A549 (cell line): Measurements from ENCODE around the gene LRRC7. TPM values are rescaled to one million over a fixed set of nuclear protein-coding genes. Genes with fewer than 3 reads are reported as not detected.

ENCODE experiments used
- ATAC-seq, 2 experiments: fragments of 200-7000 bp in 1 of 2; fragments of >200 bp in 1 of 2; cut with Nextera tagmentation in 1 of 2; cut with Tn5 transposase in 1 of 2; 3 replicates each; pipeline versions ENCODE4 v1.8.0 to v1.9.1; 2018 to 2020; ENCODE audit warnings: mild to moderate bottlenecking in 1 of 2, moderate library complexity in 1 of 2
- CTCF ChIA-PET: fragments of 300-600 bp; sonication (Branson Sonifier 250); formaldehyde crosslinking; extraction: SDS; loops from one replicate; lab custom pipeline; 2021; ENCODE audit warnings: antibody characterized with exemption, inconsistent platforms; lab: Yijun Ruan, JAX
- POLR2A ChIA-PET: fragments of 350-600 bp; formaldehyde crosslinking; extraction: SDS; loops from one replicate; lab custom pipeline; 2021; ENCODE audit warnings: antibody characterized with exemption, inconsistent platforms; lab: Yijun Ruan, JAX
- DNase-seq, 2 experiments: peaks; one replicate each; pipeline versions ENCODE4 v3.0.0 to v3.0.0-alpha.2; 2011 to 2016; ENCODE audit warnings: low read depth in 1 of 2, low spot score in 1 of 2
- FAIRE-seq: peaks from 2 replicates; lab custom pipeline; 2011; peaks lifted over from hg19 to GRCh38; lab: Jason Lieb, UNC
- H3K27ac ChIP-seq, 2 experiments: fragments of >200 bp; sonication (Bioruptor Twin); formaldehyde crosslinking; 3 replicates each; pipeline ENCODE4 v1.5.1; 2016 to 2017
- H3K4me1 ChIP-seq: fragments of >200 bp; sonication (Bioruptor Twin); formaldehyde crosslinking; 3 replicates; pipeline ENCODE4 v1.6.1; 2016
- H3K4me2 ChIP-seq: fragments of >200 bp; sonication (Bioruptor Twin); formaldehyde crosslinking; 3 replicates; pipeline ENCODE4 v1.6.1; 2016
- H3K4me3 ChIP-seq: fragments of >200 bp; sonication (Bioruptor Twin); formaldehyde crosslinking; 3 replicates; pipeline ENCODE4 v1.5.1; 2016
- H3K9me3 ChIP-seq: fragments of >200 bp; sonication (Bioruptor Twin); formaldehyde crosslinking; 3 replicates; pipeline ENCODE4 v1.6.1; 2016
- BCL3 ChIP-seq: fragments of >200 bp; sonication (Bioruptor Twin); formaldehyde crosslinking; IDR thresholded peaks from 3 replicates; pipeline ENCODE4 v1.6.1; 2016
- CBX2 ChIP-seq: fragments of 200-600 bp; sonication (generic); IDR thresholded peaks from 2 replicates; pipeline ENCODE4 v1.6.1; 2016; ENCODE audit warnings: low read depth, mild to moderate bottlenecking, borderline replicate concordance
- CTCF ChIP-seq: fragments of >200 bp; sonication (Bioruptor Twin); formaldehyde crosslinking; IDR thresholded peaks from 3 replicates; pipeline ENCODE4 v1.5.1; 2016
- E2F6 ChIP-seq: IDR thresholded peaks from 2 replicates; pipeline ENCODE4 v1.6.1; 2012; ENCODE audit warnings: low read depth, borderline replicate concordance
- EHF ChIP-seq: fragments of 250-450 bp; sonication (Bioruptor Pico); IDR thresholded peaks from 2 replicates; pipeline ENCODE4 v1.5.0; 2020; ENCODE audit warnings: mild to moderate bottlenecking
- EHMT2 ChIP-seq: fragments of 200-600 bp; sonication (generic); IDR thresholded peaks from 2 replicates; pipeline ENCODE4 v1.6.1; 2016; ENCODE audit warnings: antibody characterized with exemption, low read depth, mild to moderate bottlenecking, moderate library complexity
- FOSL2 ChIP-seq, 2 experiments: fragments of 450-650 bp in 1 of 2; fragments of >200 bp in 1 of 2; sonication (Bioruptor Twin) in 1 of 2; formaldehyde crosslinking; IDR thresholded peaks; 2 replicates each; pipeline versions ENCODE4 v1.5.0 to v1.6.1; 2016 to 2020; ENCODE audit warnings: mild to moderate bottlenecking in 1 of 2, moderate library complexity in 1 of 2
- FOXS1 ChIP-seq: fragments of 250-450 bp; sonication (Bioruptor Pico); IDR thresholded peaks from 2 replicates; pipeline ENCODE4 v1.5.0; 2020; ENCODE audit warnings: mild to moderate bottlenecking, moderate library complexity
- GATA3 ChIP-seq: IDR thresholded peaks from 2 replicates; pipeline ENCODE4 v1.6.1; 2012; ENCODE audit warnings: borderline replicate concordance
- HEYL ChIP-seq: fragments of 250-450 bp; sonication (Bioruptor Pico); IDR thresholded peaks from 2 replicates; pipeline ENCODE4 v1.8.0; 2021; ENCODE audit warnings: mild to moderate bottlenecking, moderate library complexity
- HMGXB4 ChIP-seq: fragments of 250-450 bp; sonication (Bioruptor Pico); IDR thresholded peaks from 2 replicates; pipeline ENCODE4 v1.5.0; 2021; ENCODE audit warnings: mild to moderate bottlenecking, moderate library complexity, borderline replicate concordance
- HOXA7 ChIP-seq: fragments of 250-450 bp; sonication (Bioruptor Pico); IDR thresholded peaks from 2 replicates; pipeline ENCODE4 v1.5.0; 2020; ENCODE audit warnings: mild to moderate bottlenecking, moderate library complexity
- HOXB5 ChIP-seq: fragments of 250-450 bp; sonication (Bioruptor Pico); IDR thresholded peaks from 2 replicates; pipeline ENCODE4 v1.5.0; 2020; ENCODE audit warnings: mild to moderate bottlenecking, moderate library complexity
- JUNB ChIP-seq: fragments of >200 bp; sonication (Bioruptor Twin); formaldehyde crosslinking; IDR thresholded peaks from 2 replicates; pipeline ENCODE4 v1.6.1; 2016
- KDM5A ChIP-seq: fragments of 200-600 bp; sonication (generic); IDR thresholded peaks from 2 replicates; pipeline ENCODE4 v1.6.1; 2016; ENCODE audit warnings: antibody characterized with exemption, mild to moderate bottlenecking
- MAX ChIP-seq: IDR thresholded peaks from 2 replicates; pipeline ENCODE4 v1.6.1; 2012
- MAZ ChIP-seq: fragments of 150-350 bp; IDR thresholded peaks from 2 replicates; pipeline ENCODE4 v1.6.1; 2014; ENCODE audit warnings: antibody characterized with exemption, low read depth, low read length, borderline replicate concordance
- MYC ChIP-seq: IDR thresholded peaks from 2 replicates; pipeline ENCODE4 v1.6.1; 2012; ENCODE audit warnings: mild to moderate bottlenecking, inconsistent platforms, low read length, improper control_type of control experiment, borderline replicate concordance
- NPAS2 ChIP-seq: fragments of 250-450 bp; sonication (Bioruptor Pico); IDR thresholded peaks from 2 replicates; pipeline ENCODE4 v1.8.0; 2022; ENCODE audit warnings: mild to moderate bottlenecking, moderate library complexity, borderline replicate concordance
- NR3C1 ChIP-seq: fragments of >200 bp; sonication (Bioruptor Twin); formaldehyde crosslinking; IDR thresholded peaks from 3 replicates; pipeline ENCODE4 v1.6.1; 2017
- RARB ChIP-seq: fragments of 250-450 bp; sonication (Bioruptor Pico); IDR thresholded peaks from 2 replicates; pipeline ENCODE4 v1.8.0; 2021; ENCODE audit warnings: mild to moderate bottlenecking, moderate library complexity
- RCOR1 ChIP-seq: fragments of 150-350 bp; IDR thresholded peaks from 2 replicates; pipeline ENCODE4 v1.6.1; 2014; ENCODE audit warnings: antibody characterized with exemption, low read length, low read depth
- REST ChIP-seq: fragments of 200-600 bp; sonication (generic); IDR thresholded peaks from 2 replicates; pipeline ENCODE4 v1.6.1; 2016; ENCODE audit warnings: antibody characterized with exemption, mild to moderate bottlenecking, moderate library complexity
- RNF2 ChIP-seq: fragments of 200-600 bp; sonication (generic); IDR thresholded peaks from 2 replicates; pipeline ENCODE4 v1.6.1; 2016; ENCODE audit warnings: low read depth, mild to moderate bottlenecking, antibody characterized with exemption, moderate library complexity, borderline replicate concordance
- TP53 ChIP-seq: fragments of 250-450 bp; sonication (Bioruptor Pico); IDR thresholded peaks from 2 replicates; pipeline ENCODE4 v1.5.0; 2021; ENCODE audit warnings: mild to moderate bottlenecking, moderate library complexity
- ZC3H11A ChIP-seq: fragments of 450-650 bp; IDR thresholded peaks from 2 replicates; pipeline ENCODE4 v1.6.1; 2014; ENCODE audit warnings: antibody characterized with exemption, mild to moderate bottlenecking
- ZFP36 ChIP-seq: fragments of 450-650 bp; IDR thresholded peaks from 2 replicates; pipeline ENCODE4 v1.6.1; 2014; ENCODE audit warnings: borderline replicate concordance; ENCODE audit not compliant: partially characterized antibody
- WGBS: methylation state at CpG from one replicate; pipeline ENCODE4 v1.1.6; 2017; ENCODE audit errors: missing lambda C conversion rate; 5-methylcytosine and 5-hydroxymethylcytosine counted together
- polyA plus RNA-seq, 4 experiments: library from polyadenylated mRNA; depleted of rRNA in 3 of 4; stranded (reverse); fragments of >200 nt; fragmentation: RNase III in 1 of 4; extraction: RNeasy Plus Mini Kit Qiagen cat#74134 plus additional on column Dnase treatment in 1 of 4; gene quantifications; 2 replicates in 3 of 4; 3 replicates in 1 of 4; pipeline ENCODE4 v1.2.3, GENCODE V29; 2011 to 2017

The LRRC7 gene
- polyA plus RNA-seq, 2 of the 4 experiments (the other 2 are of a cell fraction): not detected

- 70% methylated on average over 6 of the region's 6 CpGs for WGBS
- no peak for FAIRE-seq
- H3K4me3 ChIP-seq: no peak overlapping the region
- ChIA-PET CTCF (no interaction called here), POLR2A (no interaction called here)
- no peak overlapping the region for H3K27ac ChIP-seq
- H3K4me1 ChIP-seq: no peaks in the 10 kb centered on the region
- ATAC-seq: no peak
- no peak for DNase-seq
- no peak overlapping the region for H3K4me2 ChIP-seq
- no peaks in the 10 kb centered on the region for H3K9me3 ChIP-seq
- TF ChIP-seq EHMT2 (no peak), ZC3H11A (no peak), EHF (CRISPR knock-in tag) (no peak), MAZ (no peak), TP53 (CRISPR knock-in tag) (no peak), MAX (no peak), RNF2 (no peak), CTCF (no peak), E2F6 (no peak), HOXB5 (CRISPR knock-in tag) (no peak), KDM5A (no peak), GATA3 (no peak), HOXA7 (CRISPR knock-in tag) (no peak), FOSL2 (IDR thresholded peaks at IDR 0.05) (no peak), FOSL2 (CRISPR knock-in tag; IDR thresholded peaks at IDR 0.05) (no peak), RARB (CRISPR knock-in tag) (no peak), HMGXB4 (CRISPR knock-in tag) (no peak), REST (no peak)
- TF ChIP-seq, all 56 proteins: peak for 0
These were observed 471.8 kb downstream of the LRRC7 start for GRCh38 chr1:70039485-70039884.

GRCh38 chr1:70041317-70042045, 473.8 kb downstream of the LRRC7 start:
- WGBS: 28% methylated on average over 7 of the region's 7 CpGs
- ChIA-PET CTCF (no interaction called here), POLR2A (no interaction called here)
- Histone ChIP-seq H3K4me3 (no peak overlapping the region), H3K27ac (no peak overlapping the region), H3K9me3 (no peaks in the 10 kb centered on the region), H3K4me2 (no peak overlapping the region), H3K4me1 (no peaks in the 10 kb centered on the region)
- DNase-seq (no peak), FAIRE-seq (no peak), ATAC-seq (no peak)
- TF ChIP-seq NPAS2 (no peak), RNF2 (no peak), BCL3 (no peak), GATA3 (no peak), JUNB (no peak), ZFP36 (no peak), MAX (no peak), HEYL (CRISPR knock-in tag) (no peak), CBX2 (no peak), MYC (no peak), RCOR1 (no peak), FOXS1 (CRISPR knock-in tag) (no peak), HOXA7 (CRISPR knock-in tag) (no peak), NR3C1 (no peak)
